ENCODE data around the gene SLC25A43. TPM values are rescaled to one million over a fixed set of nuclear protein-coding genes. Genes with fewer than 3 reads are reported as not detected.

Gene SLC25A43
- total RNA-seq, 1 experiment from 2014 or later: 4.5 TPM

DNA sequence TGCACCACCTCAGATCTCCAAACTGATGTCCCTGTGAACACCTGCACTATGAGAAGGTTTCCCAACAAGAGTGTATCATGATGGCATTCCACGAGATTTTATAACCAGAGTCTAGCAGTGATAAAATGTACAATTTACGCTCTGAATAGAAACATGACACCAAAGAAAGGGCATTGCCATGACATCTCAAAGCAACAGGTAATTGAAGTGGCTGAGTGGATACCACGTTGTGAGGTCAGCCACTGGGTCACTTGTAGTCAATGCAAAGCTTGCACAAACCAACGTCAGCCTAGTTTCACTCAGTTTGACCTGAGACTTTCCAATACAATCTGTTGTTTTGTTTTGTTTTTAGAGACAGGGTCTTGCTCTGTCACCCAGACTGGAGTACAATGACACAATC lies 54.1 kb downstream of the SLC25A43 start (continued):
- TF ChIP-seq RORB (CRISPR knock-in tag; IDR thresholded peaks at IDR 0.05) (no peak), FOXJ3 (CRISPR knock-in tag; IDR thresholded peaks at IDR 0.05; ENCODE audit: borderline replicate concordance) (no peak), ETV6 (CRISPR knock-in tag; IDR thresholded peaks at IDR 0.05) (no peak), ZBTB21 (CRISPR knock-in tag; IDR thresholded peaks at IDR 0.05; ENCODE audit: borderline replicate concordance) (no peak), ZNF396 (CRISPR knock-in tag; IDR thresholded peaks at IDR 0.05; ENCODE audit: borderline replicate concordance) (no peak), ERG (CRISPR knock-in tag; IDR thresholded peaks at IDR 0.05) (no peak), TP53 (CRISPR knock-in tag; IDR thresholded peaks at IDR 0.05) (no peak), NR2C2 (CRISPR knock-in tag; IDR thresholded peaks at IDR 0.05) (no peak), CREB1 (CRISPR knock-in tag; IDR thresholded peaks at IDR 0.05) (no peak)
- TF ChIP-seq, protein P1, sequence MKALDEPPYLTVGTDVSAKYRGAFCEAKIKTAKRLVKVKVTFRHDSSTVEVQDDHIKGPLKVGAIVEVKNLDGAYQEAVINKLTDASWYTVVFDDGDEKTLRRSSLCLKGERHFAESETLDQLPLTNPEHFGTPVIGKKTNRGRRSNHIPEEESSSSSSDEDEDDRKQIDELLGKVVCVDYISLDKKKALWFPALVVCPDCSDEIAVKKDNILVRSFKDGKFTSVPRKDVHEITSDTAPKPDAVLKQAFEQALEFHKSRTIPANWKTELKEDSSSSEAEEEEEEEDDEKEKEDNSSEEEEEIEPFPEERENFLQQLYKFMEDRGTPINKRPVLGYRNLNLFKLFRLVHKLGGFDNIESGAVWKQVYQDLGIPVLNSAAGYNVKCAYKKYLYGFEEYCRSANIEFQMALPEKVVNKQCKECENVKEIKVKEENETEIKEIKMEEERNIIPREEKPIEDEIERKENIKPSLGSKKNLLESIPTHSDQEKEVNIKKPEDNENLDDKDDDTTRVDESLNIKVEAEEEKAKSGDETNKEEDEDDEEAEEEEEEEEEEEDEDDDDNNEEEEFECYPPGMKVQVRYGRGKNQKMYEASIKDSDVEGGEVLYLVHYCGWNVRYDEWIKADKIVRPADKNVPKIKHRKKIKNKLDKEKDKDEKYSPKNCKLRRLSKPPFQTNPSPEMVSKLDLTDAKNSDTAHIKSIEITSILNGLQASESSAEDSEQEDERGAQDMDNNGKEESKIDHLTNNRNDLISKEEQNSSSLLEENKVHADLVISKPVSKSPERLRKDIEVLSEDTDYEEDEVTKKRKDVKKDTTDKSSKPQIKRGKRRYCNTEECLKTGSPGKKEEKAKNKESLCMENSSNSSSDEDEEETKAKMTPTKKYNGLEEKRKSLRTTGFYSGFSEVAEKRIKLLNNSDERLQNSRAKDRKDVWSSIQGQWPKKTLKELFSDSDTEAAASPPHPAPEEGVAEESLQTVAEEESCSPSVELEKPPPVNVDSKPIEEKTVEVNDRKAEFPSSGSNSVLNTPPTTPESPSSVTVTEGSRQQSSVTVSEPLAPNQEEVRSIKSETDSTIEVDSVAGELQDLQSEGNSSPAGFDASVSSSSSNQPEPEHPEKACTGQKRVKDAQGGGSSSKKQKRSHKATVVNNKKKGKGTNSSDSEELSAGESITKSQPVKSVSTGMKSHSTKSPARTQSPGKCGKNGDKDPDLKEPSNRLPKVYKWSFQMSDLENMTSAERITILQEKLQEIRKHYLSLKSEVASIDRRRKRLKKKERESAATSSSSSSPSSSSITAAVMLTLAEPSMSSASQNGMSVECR (CRISPR knock-in tag; IDR thresholded peaks at IDR 0.05; ENCODE audit: borderline replicate concordance): no peak
- TF ChIP-seq, protein P2, sequence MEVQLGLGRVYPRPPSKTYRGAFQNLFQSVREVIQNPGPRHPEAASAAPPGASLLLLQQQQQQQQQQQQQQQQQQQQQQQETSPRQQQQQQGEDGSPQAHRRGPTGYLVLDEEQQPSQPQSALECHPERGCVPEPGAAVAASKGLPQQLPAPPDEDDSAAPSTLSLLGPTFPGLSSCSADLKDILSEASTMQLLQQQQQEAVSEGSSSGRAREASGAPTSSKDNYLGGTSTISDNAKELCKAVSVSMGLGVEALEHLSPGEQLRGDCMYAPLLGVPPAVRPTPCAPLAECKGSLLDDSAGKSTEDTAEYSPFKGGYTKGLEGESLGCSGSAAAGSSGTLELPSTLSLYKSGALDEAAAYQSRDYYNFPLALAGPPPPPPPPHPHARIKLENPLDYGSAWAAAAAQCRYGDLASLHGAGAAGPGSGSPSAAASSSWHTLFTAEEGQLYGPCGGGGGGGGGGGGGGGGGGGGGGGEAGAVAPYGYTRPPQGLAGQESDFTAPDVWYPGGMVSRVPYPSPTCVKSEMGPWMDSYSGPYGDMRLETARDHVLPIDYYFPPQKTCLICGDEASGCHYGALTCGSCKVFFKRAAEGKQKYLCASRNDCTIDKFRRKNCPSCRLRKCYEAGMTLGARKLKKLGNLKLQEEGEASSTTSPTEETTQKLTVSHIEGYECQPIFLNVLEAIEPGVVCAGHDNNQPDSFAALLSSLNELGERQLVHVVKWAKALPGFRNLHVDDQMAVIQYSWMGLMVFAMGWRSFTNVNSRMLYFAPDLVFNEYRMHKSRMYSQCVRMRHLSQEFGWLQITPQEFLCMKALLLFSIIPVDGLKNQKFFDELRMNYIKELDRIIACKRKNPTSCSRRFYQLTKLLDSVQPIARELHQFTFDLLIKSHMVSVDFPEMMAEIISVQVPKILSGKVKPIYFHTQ (CRISPR knock-in tag; IDR thresholded peaks at IDR 0.05): no peak
- TF ChIP-seq, protein P3, sequence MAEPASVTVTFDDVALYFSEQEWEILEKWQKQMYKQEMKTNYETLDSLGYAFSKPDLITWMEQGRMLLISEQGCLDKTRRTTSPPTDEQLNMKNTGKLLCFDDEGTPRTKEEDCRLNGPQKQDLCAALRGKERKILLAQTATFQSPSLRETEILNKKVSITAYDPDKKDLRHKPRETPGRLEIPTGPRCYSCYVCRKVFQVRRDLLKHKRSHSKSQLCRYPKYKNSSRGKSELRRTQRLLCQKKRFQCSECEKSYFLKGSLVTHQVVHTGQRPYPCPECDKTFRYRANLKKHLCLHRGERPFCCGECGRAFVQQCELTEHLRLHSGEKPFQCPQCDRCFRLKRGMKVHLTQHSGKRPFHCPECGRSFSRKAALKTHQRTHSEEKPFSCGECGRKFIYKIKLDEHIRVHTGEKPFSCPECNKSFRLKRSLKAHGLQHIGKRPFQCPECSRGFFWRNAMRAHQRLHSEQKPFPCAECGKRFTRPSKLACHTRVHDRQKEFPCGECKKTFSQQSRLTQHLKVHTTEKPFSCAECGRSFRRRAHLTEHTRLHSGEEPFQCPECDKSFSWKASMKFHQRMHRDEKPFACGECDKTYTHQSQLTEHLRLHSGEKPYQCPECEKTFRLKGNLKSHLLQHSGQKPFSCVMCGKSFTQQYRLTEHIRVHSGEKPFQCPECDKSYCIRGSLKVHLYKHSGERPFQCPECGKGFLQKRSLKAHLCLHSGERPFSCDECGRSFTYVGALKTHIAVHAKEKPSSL (CRISPR knock-in tag; conservative IDR thresholded peaks at IDR 0.05): no peak
- TF ChIP-seq, protein P4, sequence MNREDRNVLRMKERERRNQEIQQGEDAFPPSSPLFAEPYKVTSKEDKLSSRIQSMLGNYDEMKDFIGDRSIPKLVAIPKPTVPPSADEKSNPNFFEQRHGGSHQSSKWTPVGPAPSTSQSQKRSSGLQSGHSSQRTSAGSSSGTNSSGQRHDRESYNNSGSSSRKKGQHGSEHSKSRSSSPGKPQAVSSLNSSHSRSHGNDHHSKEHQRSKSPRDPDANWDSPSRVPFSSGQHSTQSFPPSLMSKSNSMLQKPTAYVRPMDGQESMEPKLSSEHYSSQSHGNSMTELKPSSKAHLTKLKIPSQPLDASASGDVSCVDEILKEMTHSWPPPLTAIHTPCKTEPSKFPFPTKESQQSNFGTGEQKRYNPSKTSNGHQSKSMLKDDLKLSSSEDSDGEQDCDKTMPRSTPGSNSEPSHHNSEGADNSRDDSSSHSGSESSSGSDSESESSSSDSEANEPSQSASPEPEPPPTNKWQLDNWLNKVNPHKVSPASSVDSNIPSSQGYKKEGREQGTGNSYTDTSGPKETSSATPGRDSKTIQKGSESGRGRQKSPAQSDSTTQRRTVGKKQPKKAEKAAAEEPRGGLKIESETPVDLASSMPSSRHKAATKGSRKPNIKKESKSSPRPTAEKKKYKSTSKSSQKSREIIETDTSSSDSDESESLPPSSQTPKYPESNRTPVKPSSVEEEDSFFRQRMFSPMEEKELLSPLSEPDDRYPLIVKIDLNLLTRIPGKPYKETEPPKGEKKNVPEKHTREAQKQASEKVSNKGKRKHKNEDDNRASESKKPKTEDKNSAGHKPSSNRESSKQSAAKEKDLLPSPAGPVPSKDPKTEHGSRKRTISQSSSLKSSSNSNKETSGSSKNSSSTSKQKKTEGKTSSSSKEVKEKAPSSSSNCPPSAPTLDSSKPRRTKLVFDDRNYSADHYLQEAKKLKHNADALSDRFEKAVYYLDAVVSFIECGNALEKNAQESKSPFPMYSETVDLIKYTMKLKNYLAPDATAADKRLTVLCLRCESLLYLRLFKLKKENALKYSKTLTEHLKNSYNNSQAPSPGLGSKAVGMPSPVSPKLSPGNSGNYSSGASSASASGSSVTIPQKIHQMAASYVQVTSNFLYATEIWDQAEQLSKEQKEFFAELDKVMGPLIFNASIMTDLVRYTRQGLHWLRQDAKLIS (CRISPR knock-in tag; IDR thresholded peaks at IDR 0.05; ENCODE audit: borderline replicate concordance): no peak

Measured in WTC11 (cell line).